MM.1S (cell line): ENCODE results near the gene ITGA11.

Experiments
- CTCF ChIP-seq: fragments of 300-600 bp; sonication (generic); IDR thresholded peaks from 2 replicates; pipeline ENCODE4 v1.5.1; 2016; ENCODE audit warnings: antibody characterized with exemption, low read length, mixed read lengths
- EZH2 ChIP-seq: fragments of 300-600 bp; sonication (generic); optimal IDR thresholded peaks from 2 replicates; pipeline ENCODE3; 2017; ENCODE audit warnings: low read depth, mild to moderate bottlenecking, antibody characterized with exemption, low read length, mixed read lengths
- EZH2phosphoT487 ChIP-seq: fragments of 300-600 bp; sonication (generic); IDR thresholded peaks from 2 replicates; pipeline ENCODE4 v1.6.1; 2018; ENCODE audit warnings: antibody characterized with exemption, low read length

- TF ChIP-seq EZH2 (no peak), CTCF (no peak), EZH2phosphoT487 (no peak)
Measured at GRCh38 chr15:68444336-68444735, 12.4 kb upstream of the ITGA11 start.
